Tibial artery (tissue), 4 donors: Measurements from ENCODE around the gene ZNF593OS.

ENCODE experiments used
- DNase-seq, 2 donors: peaks; one replicate each; pipeline ENCODE4 v3.0.0-alpha.2; 2019
- H3K27ac ChIP-seq, 2 donors: fragments of 200-600 bp; sonication (generic) in 1 of 2; 1 replicate in 1 of 2; 2 replicates in 1 of 2; pipeline ENCODE4 v1.5.1; 2018 to 2019; ENCODE audit warnings: mild to moderate bottlenecking in 1 of 2
- H3K27me3 ChIP-seq, 2 donors: fragments of 200-600 bp; sonication (generic) in 1 of 2; one replicate each; pipeline versions ENCODE4 v1.5.1 to v1.6.0; 2016 to 2019
- H3K36me3 ChIP-seq, 3 donors: fragments of 200-600 bp; sonication (generic) in 2 of 3; one replicate each; pipeline ENCODE4 v1.5.1; 2016 to 2019; ENCODE audit warnings: mild to moderate bottlenecking in 2 of 3
- H3K4me1 ChIP-seq, 4 donors: fragments of 200-600 bp; sonication (generic) in 2 of 4; 1 replicate in 3 of 4; 2 replicates in 1 of 4; pipeline ENCODE4 v1.5.1; 2016 to 2019
- H3K4me3 ChIP-seq, 2 donors: fragments of 200-600 bp; sonication (generic) in 1 of 2; 1 replicate in 1 of 2; 2 replicates in 1 of 2; pipeline ENCODE4 v1.5.1; 2018 to 2019; ENCODE audit warnings: mild to moderate bottlenecking in 2 of 2
- H3K9me3 ChIP-seq, 3 donors: fragments of 200-600 bp; sonication (generic) in 1 of 3; one replicate each; pipeline ENCODE4 v1.5.1; 2016 to 2019
- CTCF ChIP-seq, 2 experiments: fragments of 200-600 bp in 1 of 2; fragments of 450-650 bp in 1 of 2; IDR thresholded peaks; one replicate each; pipeline ENCODE4 v1.5.1; 2017 to 2019; ENCODE audit warnings: antibody characterized with exemption in 2 of 2, mild to moderate bottlenecking in 1 of 2, moderate library complexity in 1 of 2
- intact Hi-C: fragments of 100-400 bp; cut with DNase I; formaldehyde crosslinking; loops from one replicate; pipeline ENCODE4 v1.15.0; 2023; ENCODE audit warnings: low total_unique reads

Gene ZNF593OS

GRCh38 chr1:26182383-26182696 lies 10.7 kb upstream of the ZNF593OS start:
- no peak for TF ChIP-seq CTCF (IDR thresholded peaks at IDR 0.05)
- Histone ChIP-seq H3K4me1 (no peaks in the 10 kb centered on the region), H3K9me3 (no peaks in the 10 kb centered on the region), H3K4me3 (no peak overlapping the region), H3K27ac (no peak overlapping the region), H3K36me3 (peaks cover 0 to 58% (median 0%) of the 10 kb centered on the region in 3 donors), H3K27me3 (no peaks in the 10 kb centered on the region)
- intact Hi-C loops, result no loop called here
- no peak for DNase-seq

- H3K36me3 ChIP-seq, result peaks cover 0 to 52% (median 0%) of the 10 kb centered on the region in 3 donors
- no peaks in the 10 kb centered on the region for H3K4me1 ChIP-seq
- H3K4me3 ChIP-seq, result no peak overlapping the region
- no peak for DNase-seq
- H3K27ac ChIP-seq, result no peak overlapping the region
- no peaks in the 10 kb centered on the region for H3K9me3 ChIP-seq
- intact Hi-C loops, result no loop called here
- H3K27me3 ChIP-seq, result no peaks in the 10 kb centered on the region
- TF ChIP-seq CTCF (IDR thresholded peaks at IDR 0.05), result no peak
Measured at GRCh38 chr1:26181586-26182382, 10.2 kb upstream of the ZNF593OS start.

GRCh38 chr1:26180010-26180506 lies 8.4 kb upstream of the ZNF593OS start:
- Histone ChIP-seq H3K4me3 (no peak overlapping the region), H3K4me1 (no peaks in the 10 kb centered on the region), H3K36me3 (peaks cover 0 to 44% (median 0%) of the 10 kb centered on the region in 3 donors), H3K9me3 (no peaks in the 10 kb centered on the region), H3K27ac (no peak overlapping the region), H3K27me3 (no peaks in the 10 kb centered on the region)
- TF ChIP-seq CTCF (IDR thresholded peaks at IDR 0.05), result no peak
- intact Hi-C loops, result no loop called here
- no peak for DNase-seq

- Histone ChIP-seq H3K4me3 (no peak within 1 kb of the TSS), H3K27ac (no peak within 1 kb of the TSS), H3K36me3 (peaks cover 0 to 17% (median 0%) of the 10 kb centered on the region in 3 donors), H3K9me3 (no peaks in the 10 kb centered on the region), H3K27me3 (no peaks in the 10 kb centered on the region), H3K4me1 (no peaks in the 10 kb centered on the region)
- intact Hi-C loops, result no loop called here
- no peak for DNase-seq
- no peak for TF ChIP-seq CTCF (IDR thresholded peaks at IDR 0.05)
Measured at GRCh38 chr1:26177182-26177684, 5.6 kb upstream of the ZNF593OS start, which contains the start of gene CNKSR1. Gene CNKSR1, plus strand, starts transcription at chr1:26177491. Its CDS starts 57 bp downstream, at chr1:26177548.

GRCh38 chr1:26175346-26175745 lies 3.7 kb upstream of the ZNF593OS start:
- DNase-seq, result no peak
- H3K27me3 ChIP-seq, result no peaks in the 10 kb centered on the region
- peaks cover 0 to 5% (median 0%) of the 10 kb centered on the region in 3 donors for H3K36me3 ChIP-seq
- H3K4me3 ChIP-seq, result no peak overlapping the region
- intact Hi-C loops, result no loop called here
- peaks cover 0 to 12% (median 10%) of the 10 kb centered on the region in 4 donors for H3K4me1 ChIP-seq
- no peaks in the 10 kb centered on the region for H3K9me3 ChIP-seq
- H3K27ac ChIP-seq, result no peak overlapping the region
- no peak for TF ChIP-seq CTCF (IDR thresholded peaks at IDR 0.05)
